GM23338 (cell line): Measurements from ENCODE around the gene SLC6A11. TPM values are rescaled to one million over a fixed set of nuclear protein-coding genes. Genes with fewer than 3 reads are reported as not detected.

Experiments
- ATAC-seq: fragments of 200-7000 bp; cut with Tn5 transposase; 3 replicates; pipeline ENCODE4 v1.9.1; 2020
- DNase-seq: peaks from one replicate; pipeline ENCODE4 v3.0.0-alpha.2; 2015; ENCODE audit warnings: low spot score
- H2AFZ ChIP-seq: fragments of 200-600 bp; sonication (generic); 2 replicates; pipeline ENCODE4 v1.8.0; 2016; ENCODE audit warnings: antibody characterized with exemption, mild to moderate bottlenecking, moderate library complexity
- H3F3A ChIP-seq: fragments of 200-600 bp; sonication (generic); replicated peaks from 2 replicates; pipeline ENCODE4 v1.8.0; 2017; ENCODE audit warnings: antibody characterized with exemption, mixed run types, low read depth
- H3K27ac ChIP-seq: fragments of 200-600 bp; sonication (generic); 2 replicates; pipeline ENCODE4 v1.6.1; 2016; ENCODE audit warnings: low read depth
- H3K27me3 ChIP-seq: fragments of 200-600 bp; sonication (generic); 2 replicates; pipeline ENCODE4 v1.8.0; 2016; ENCODE audit warnings: mild to moderate bottlenecking, mixed run types, moderate library complexity; ENCODE audit not compliant: insufficient read depth
- H3K36me3 ChIP-seq: fragments of 200-600 bp; sonication (generic); 2 replicates; pipeline ENCODE4 v1.8.0; 2016; ENCODE audit warnings: mild to moderate bottlenecking; ENCODE audit not compliant: insufficient read depth
- H3K4me1 ChIP-seq: fragments of 200-600 bp; sonication (generic); 2 replicates; pipeline ENCODE4 v1.8.0; 2016; ENCODE audit warnings: mild to moderate bottlenecking, moderate library complexity; ENCODE audit not compliant: insufficient read depth
- H3K4me2 ChIP-seq: fragments of 200-600 bp; sonication (generic); 2 replicates; pipeline ENCODE4 v1.7.1; 2017; ENCODE audit warnings: mixed run types
- H3K4me3 ChIP-seq: fragments of 200-600 bp; sonication (generic); 2 replicates; pipeline ENCODE4 v1.6.1; 2016; ENCODE audit warnings: mixed run types
- H3K79me2 ChIP-seq: fragments of 200-600 bp; sonication (generic); replicated peaks from 2 replicates; pipeline ENCODE4 v1.8.0; 2017; ENCODE audit warnings: mild to moderate bottlenecking; ENCODE audit not compliant: insufficient read depth
- H3K9me2 ChIP-seq: fragments of 200-600 bp; sonication (generic); 2 replicates; pipeline ENCODE4 v1.8.0; 2017; ENCODE audit not compliant: insufficient read depth
- H4K20me1 ChIP-seq: fragments of 200-600 bp; sonication (generic); replicated peaks from 2 replicates; pipeline ENCODE4 v1.8.0; 2017; ENCODE audit warnings: mild to moderate bottlenecking; ENCODE audit not compliant: insufficient read depth
- H3K27ac Mint-ChIP-seq: 2 replicates; pipeline ENCODE4 v1.8.0; 2020; ENCODE audit warnings: inconsistent platforms, mild to moderate bottlenecking, moderate library complexity, mixed read lengths
- H3K27me3 Mint-ChIP-seq: 3 replicates; pipeline ENCODE4 v1.8.0; 2022; ENCODE audit warnings: low read depth, mild to moderate bottlenecking, moderate library complexity, mixed read lengths, inconsistent platforms; ENCODE audit not compliant: insufficient read depth, poor library complexity
- H3K36me3 Mint-ChIP-seq: 3 replicates; pipeline ENCODE4 v1.8.0; 2021; ENCODE audit warnings: low read depth, mild to moderate bottlenecking, inconsistent platforms, moderate library complexity, mixed read lengths
- H3K4me1 Mint-ChIP-seq: 3 replicates; pipeline ENCODE4 v1.8.0; 2020; ENCODE audit warnings: mild to moderate bottlenecking, inconsistent platforms, mixed read lengths
- H3K4me3 Mint-ChIP-seq: 3 replicates; pipeline ENCODE4 v1.8.0; 2021; ENCODE audit warnings: moderate library complexity, mild to moderate bottlenecking, inconsistent platforms, mixed read lengths
- H3K9me3 Mint-ChIP-seq: 3 replicates; pipeline ENCODE4 v1.8.0; 2020; ENCODE audit warnings: moderate library complexity, mild to moderate bottlenecking, inconsistent platforms, mixed read lengths
- CREB1 ChIP-seq: fragments of 250-450 bp; sonication (Bioruptor Pico); IDR thresholded peaks from 2 replicates; pipeline ENCODE4 v1.5.0; 2020; ENCODE audit warnings: low read depth, mild to moderate bottlenecking, moderate library complexity
- CTCF ChIP-seq, 2 experiments: fragments of 200-600 bp in 1 of 2; sonication (generic) in 1 of 2; conservative IDR thresholded peaks; 2 replicates each; pipeline versions ENCODE4 v1.5.1 to v1.6.1; 2016 to 2017; ENCODE audit warnings: antibody characterized with exemption in 2 of 2, low read depth in 2 of 2, mild to moderate bottlenecking in 2 of 2, moderate library complexity in 1 of 2
- EZH2 ChIP-seq: fragments of 200-600 bp; sonication (generic); IDR thresholded peaks from one replicate; pipeline ENCODE4 v1.8.0; 2017; ENCODE audit warnings: antibody characterized with exemption, mild to moderate bottlenecking, low read depth; ENCODE audit not compliant: unreplicated experiment
- EZH2phosphoT487 ChIP-seq: fragments of 200-600 bp; sonication (generic); IDR thresholded peaks from one replicate; pipeline ENCODE4 v1.8.1; 2018; ENCODE audit warnings: antibody characterized with exemption; ENCODE audit not compliant: unreplicated experiment
- JUNB ChIP-seq: IDR thresholded peaks from one replicate; pipeline ENCODE4 v1.6.1; 2016; ENCODE audit warnings: antibody characterized with exemption; ENCODE audit not compliant: unreplicated experiment
- REST ChIP-seq: IDR thresholded peaks from one replicate; pipeline ENCODE4 v1.6.1; 2018; ENCODE audit warnings: antibody characterized with exemption; ENCODE audit not compliant: unreplicated experiment
- STAT1 ChIP-seq: IDR thresholded peaks from one replicate; pipeline ENCODE4 v1.6.1; 2016; ENCODE audit warnings: antibody characterized with exemption; ENCODE audit not compliant: unreplicated experiment
- ZNF114 ChIP-seq: fragments of 250-450 bp; sonication (Bioruptor Pico); IDR thresholded peaks from 2 replicates; pipeline ENCODE4 v1.5.0; 2020; ENCODE audit warnings: mild to moderate bottlenecking, moderate library complexity
- ZNF331 ChIP-seq: fragments of 250-450 bp; sonication (Bioruptor Pico); IDR thresholded peaks from 2 replicates; pipeline ENCODE4 v1.5.0; 2020; ENCODE audit warnings: low read depth, mild to moderate bottlenecking, moderate library complexity
- polyA plus RNA-seq: library from polyadenylated mRNA; unstranded; fragments of >200 nt; fragmentation: Nextera tagmentation; extraction: Ambion mirVana; gene quantifications from 2 replicates; pipeline ENCODE4 v1.2.1, GENCODE V29; 2016
- total RNA-seq: library from RNA; depleted of rRNA; stranded (reverse); fragments of >200 nt; shearing (Covaris generic); gene quantifications from 2 replicates; pipeline ENCODE4 v1.2.3, GENCODE V29; 2014
- TF ChIP-seq, protein P1 (sequence below): IDR thresholded peaks from 2 replicates; pipeline ENCODE4 v1.6.1; 2016; ENCODE audit warnings: antibody characterized with exemption

SLC6A11 gene
- total and polyA plus RNA-seq, 2 experiments from 2014 or later, result 0.47 to 1.1 TPM

GRCh38 chr3:10808974-10809373 lies 7.1 kb upstream of the SLC6A11 start (continued):
- no peak for TF ChIP-seq CTCF (conservative IDR thresholded peaks at IDR 0.05; ENCODE audit: low read depth in 2 of 2)
- TF ChIP-seq, protein P1, sequence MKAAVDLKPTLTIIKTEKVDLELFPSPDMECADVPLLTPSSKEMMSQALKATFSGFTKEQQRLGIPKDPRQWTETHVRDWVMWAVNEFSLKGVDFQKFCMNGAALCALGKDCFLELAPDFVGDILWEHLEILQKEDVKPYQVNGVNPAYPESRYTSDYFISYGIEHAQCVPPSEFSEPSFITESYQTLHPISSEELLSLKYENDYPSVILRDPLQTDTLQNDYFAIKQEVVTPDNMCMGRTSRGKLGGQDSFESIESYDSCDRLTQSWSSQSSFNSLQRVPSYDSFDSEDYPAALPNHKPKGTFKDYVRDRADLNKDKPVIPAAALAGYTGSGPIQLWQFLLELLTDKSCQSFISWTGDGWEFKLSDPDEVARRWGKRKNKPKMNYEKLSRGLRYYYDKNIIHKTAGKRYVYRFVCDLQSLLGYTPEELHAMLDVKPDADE, result no peak
- TF ChIP-seq REST, result no peak
- TF ChIP-seq ZNF114 (CRISPR knock-in tag), result no peak

DNA sequence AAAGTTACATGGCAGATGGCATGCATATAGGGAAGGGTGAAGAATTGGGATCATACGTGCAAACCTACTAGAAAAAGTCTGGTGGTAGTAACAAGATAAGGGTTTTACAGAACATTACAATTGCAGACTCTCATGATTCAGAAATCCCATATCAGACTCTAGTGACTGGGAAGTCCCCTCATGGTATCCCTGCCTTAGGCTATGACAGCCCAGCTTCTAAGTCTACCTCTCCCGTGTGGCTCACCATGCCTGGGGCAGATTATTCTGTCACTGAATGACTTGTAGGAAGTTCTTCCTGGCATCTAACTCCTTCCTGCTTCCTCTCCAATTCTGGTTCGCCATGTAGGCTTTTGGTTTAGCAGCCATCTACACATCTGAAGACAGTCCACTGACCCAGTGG lies 5.7 kb upstream of the SLC6A11 start:
- Mint-ChIP-seq H3K9me3 (no peaks in the 10 kb centered on the region), H3K27ac (no peak overlapping the region), H3K36me3 (no peaks in the 10 kb centered on the region), H3K4me1 (no peaks in the 10 kb centered on the region; the same call in 1 of the 3 replicates), H3K4me3 (no peak overlapping the region), H3K27me3 (peaks cover 22% of the 10 kb centered on the region)
- no peaks in the 10 kb centered on the region for H3K4me1 ChIP-seq
- 0 out of 2 replicates have a peak, but pooled peaks cover 4% of the 10 kb centered on the region for H3K9me2 ChIP-seq
- no peak overlapping the region for H3K27ac ChIP-seq
- H3K4me3 ChIP-seq, result no peak overlapping the region
- ATAC-seq, result no peak
- H4K20me1 ChIP-seq, result no peaks in the 10 kb centered on the region
- no peak overlapping the region for H3K4me2 ChIP-seq
- H2AFZ ChIP-seq, result no peak overlapping the region
- no peaks in the 10 kb centered on the region for H3K36me3 ChIP-seq
- no peaks in the 10 kb centered on the region for H3F3A ChIP-seq
- no peaks in the 10 kb centered on the region for H3K79me2 ChIP-seq
- peaks cover 13% of the 10 kb centered on the region for H3K27me3 ChIP-seq
- DNase-seq, result no peak
- TF ChIP-seq EZH2phosphoT487 (no peak), STAT1 (no peak), REST (no peak), ZNF331 (CRISPR knock-in tag) (no peak), JUNB (no peak), CREB1 (no peak), EZH2 (no peak)
- TF ChIP-seq, protein P1, result no peak
